Endothelial cell of umbilical vein (primary cell): ENCODE data around the gene UBE2D3. TPM values are rescaled to one million over a fixed set of nuclear protein-coding genes. Genes with fewer than 3 reads are reported as not detected.
A peak's percentile ranks its signal among the peaks of the same experiment; 100 is the strongest.

ENCODE experiments used
- BruUV-seq: library from RNA; stranded (reverse); fragments of 400-500 nt; replicated peaks from 2 replicates; lab custom pipeline; 2021; lab: Mats Ljungman, UMichigan
- CTCF ChIA-PET: fragments of 300-600, 350-600 bp; sonication (Branson Sonifier 250); formaldehyde crosslinking; loops from one replicate; lab custom pipeline; 2021; ENCODE audit warnings: antibody characterized with exemption, inconsistent platforms; lab: Charles Lee
- POLR2A ChIA-PET: fragments of 300-600, 350-600 bp; sonication (Branson Sonifier 250); formaldehyde crosslinking; loops from one replicate; lab custom pipeline; 2021; ENCODE audit warnings: antibody characterized with exemption, inconsistent platforms; lab: Charles Lee
- DNase-seq: peaks from one replicate; pipeline ENCODE4 v3.0.0-alpha.2; 2011; ENCODE audit warnings: low read depth, low spot score
- FAIRE-seq: peaks from 2 replicates; lab custom pipeline; 2011; peaks lifted over from hg19 to GRCh38; lab: Jason Lieb, UNC
- H2AFZ ChIP-seq: 2 replicates; pipeline ENCODE4 v1.6.0; 2012; ENCODE audit warnings: low read depth, low read length, control low read depth, inconsistent platforms
- H3K27ac ChIP-seq: 2 replicates; pipeline ENCODE4 v1.5.1; 2011; ENCODE audit warnings: low read depth, mild to moderate bottlenecking, control low read depth, low read length, moderate library complexity; ENCODE audit not compliant: insufficient read depth
- H3K27me3 ChIP-seq, 2 experiments: 2 replicates each; pipeline versions ENCODE4 v1.6.0 to v1.6.1; 2011; ENCODE audit warnings: low read length in 2 of 2, mixed read lengths in 1 of 2; ENCODE audit not compliant: control insufficient read depth in 2 of 2, insufficient read depth in 2 of 2
- H3K36me3 ChIP-seq, 2 experiments: 2 replicates in 1 of 2; 3 replicates in 1 of 2; pipeline ENCODE4 v1.5.1; 2011; ENCODE audit warnings: low read length in 2 of 2, mild to moderate bottlenecking in 1 of 2, moderate library complexity in 1 of 2; ENCODE audit not compliant: control insufficient read depth in 2 of 2, insufficient read depth in 2 of 2; ENCODE audit errors: extremely low read depth in 1 of 2
- H3K4me1 ChIP-seq: 3 replicates; pipeline ENCODE4 v1.5.1; 2011; ENCODE audit warnings: mild to moderate bottlenecking, low read length; ENCODE audit not compliant: control insufficient read depth, insufficient read depth; ENCODE audit errors: extremely low read depth
- H3K4me2 ChIP-seq: 2 replicates; pipeline ENCODE4 v1.6.1; 2011; ENCODE audit warnings: low read length, control low read depth, mixed read lengths; ENCODE audit not compliant: insufficient read depth
- H3K4me3 ChIP-seq, 3 experiments: fragments of 200-600 bp in 1 of 3; sonication (generic), shearing (Covaris generic) in 1 of 3; replicated peaks in 1 of 3; 2 replicates each; pipeline ENCODE4 v1.5.1; 2011 to 2016; ENCODE audit warnings: control low read depth in 3 of 3, low read length in 3 of 3, mild to moderate bottlenecking in 2 of 3, inconsistent platforms in 1 of 3, low read depth in 1 of 3, moderate library complexity in 1 of 3; ENCODE audit not compliant: insufficient read depth in 1 of 3
- H3K79me2 ChIP-seq: 2 replicates; pipeline ENCODE4 v1.6.0; 2012; ENCODE audit warnings: low read length, inconsistent platforms; ENCODE audit not compliant: control insufficient read depth, insufficient read depth
- H3K9ac ChIP-seq: replicated peaks from 2 replicates; pipeline ENCODE3; 2011; ENCODE audit warnings: low read length, control low read depth; ENCODE audit not compliant: insufficient read depth; ENCODE audit errors: extremely low read depth
- H3K9me1 ChIP-seq: replicated peaks from 3 replicates; pipeline ENCODE4 v1.6.0; 2011; ENCODE audit warnings: mild to moderate bottlenecking, low read length; ENCODE audit not compliant: control insufficient read depth, insufficient read depth; ENCODE audit errors: extremely low read depth
- H3K9me3 ChIP-seq: replicated peaks from 2 replicates; pipeline ENCODE4 v1.5.1; 2012; ENCODE audit warnings: low read length, inconsistent platforms; ENCODE audit not compliant: control insufficient read depth, insufficient read depth
- H4K20me1 ChIP-seq: replicated peaks from 2 replicates; pipeline ENCODE3; 2011; ENCODE audit warnings: mild to moderate bottlenecking, low read length; ENCODE audit not compliant: control insufficient read depth, insufficient read depth; ENCODE audit errors: extremely low read depth
- FOS ChIP-seq: IDR thresholded peaks from 2 replicates; pipeline ENCODE4 v1.6.1; 2011; ENCODE audit warnings: mild to moderate bottlenecking, low read length, moderate library complexity, borderline replicate concordance; ENCODE audit not compliant: insufficient read depth
- GATA2 ChIP-seq: IDR thresholded peaks from 2 replicates; pipeline ENCODE4 v1.7.0; 2011; ENCODE audit warnings: low read depth, mild to moderate bottlenecking, moderate library complexity, mixed read lengths, low read length; ENCODE audit not compliant: insufficient read length, insufficient read depth
- JUN ChIP-seq: IDR thresholded peaks from 2 replicates; pipeline ENCODE4 v1.6.1; 2011; ENCODE audit warnings: borderline replicate concordance, low read depth; ENCODE audit not compliant: insufficient read length, insufficient read depth
- MAX ChIP-seq: IDR thresholded peaks from 2 replicates; pipeline ENCODE4 v1.6.1; 2011; ENCODE audit not compliant: insufficient read depth, insufficient read length
- MYC ChIP-seq: IDR thresholded peaks from one replicate; pipeline ENCODE4 v1.6.1; 2011; ENCODE audit warnings: mild to moderate bottlenecking, low read depth, low read length
- POLR2A ChIP-seq: IDR thresholded peaks from 2 replicates; pipeline ENCODE4 v1.6.1; 2012; ENCODE audit warnings: low read depth, mild to moderate bottlenecking, control low read depth, low read length
- dilution Hi-C: fragments of 300-500 bp; cut with MboI; formaldehyde crosslinking; loops from one replicate; pipeline ENCODE4 v1.15.0; 2019; ENCODE audit warnings: low sequenced_read_pairs; ENCODE audit not compliant: extremely low pct_ligation_motif_present
- intact Hi-C: fragments of 100-400 bp; cut with micrococcal nuclease; formaldehyde crosslinking; loops from one replicate; pipeline ENCODE4 v1.10.0; 2022
- polyA plus RNA-seq, 4 experiments: library from polyadenylated mRNA; depleted of rRNA in 3 of 4; stranded (reverse) in 3 of 4; unstranded in 1 of 4; fragments of >200 nt; gene quantifications; 2 replicates each; pipeline versions ENCODE4 v1.2.1 to v1.2.3, GENCODE V29; 2011 to 2012; ENCODE audit warnings: missing spikeins in 1 of 4
- total RNA-seq: library from RNA; stranded (reverse); gene quantifications from 2 replicates; pipeline ENCODE4 v1.2.3, GENCODE V29; 2021

UBE2D3 gene
- total and polyA plus RNA-seq, 2 donors (not counting 3 experiments of a cell fraction or from before 2014, with no cell fraction given) = 279 to 399 TPM

GRCh38 chr4:102760645-102761295 lies 66.6 kb downstream of the UBE2D3 start, which contains the start of gene MANBA:
MANBA (minus strand) TSS chr4:102760968; CDS start chr4:102760894, 74 bp downstream.
- peaks cover 17% of the 10 kb centered on the region for H3K4me1 ChIP-seq
- intact Hi-C loops = loop anchor here (2.0 to 10.0 kb wide), 4 partner anchors 68 to 326 kb away; partner anchors contain the start of gene CISD2
- no peaks in the 10 kb centered on the region for H3K9me3 ChIP-seq
- peak within 1 kb of the TSS; percentile 87 for H3K4me2 ChIP-seq
- H3K79me2 ChIP-seq = no peaks in the 10 kb centered on the region
- H4K20me1 ChIP-seq = no peaks in the 10 kb centered on the region
- BruUV-seq = no TSS peak
- FAIRE-seq (peak; percentile 61), DNase-seq (peak; percentile 70)
- dilution Hi-C loops = no loop called here
- H3K27ac ChIP-seq = no peak within 1 kb of the TSS
- H3K9me1 ChIP-seq = no peaks in the 10 kb centered on the region
- no peaks in the 10 kb centered on the region for H3K36me3 ChIP-seq
- peak within 1 kb of the TSS; percentile 51 for H3K9ac ChIP-seq
- POLR2A ChIA-PET = interaction anchor here (0.6 to 1.5 kb wide), 3 partner anchors 9 to 67 kb away, joined by 4 read pairs; partner anchors contain the start of gene UBE2D3
- TF ChIP-seq MAX (no peak), POLR2A (peak; percentile 51), MYC (no peak)
- peak within 1 kb of the TSS; percentile 95 for H2AFZ ChIP-seq
- CTCF ChIA-PET = interaction anchor here (0.8 to 2.5 kb wide), 4 partner anchors 13 to 330 kb away, joined by 3 to 15 read pairs (median 3); no protein-coding TSS in a partner anchor
- peaks cover 0 to 2% of the 10 kb centered on the region in 2 experiments for H3K27me3 ChIP-seq
- H3K4me3 ChIP-seq = peak within 1 kb of the TSS; percentile 56 to 65 (median 59)

GRCh38 chr4:102759831-102760644 lies 67.3 kb downstream of the UBE2D3 start:
- Histone ChIP-seq H3K4me2 (peak overlapping the region; percentile 87), H3K9me3 (no peaks in the 10 kb centered on the region), H4K20me1 (no peaks in the 10 kb centered on the region), H3K27ac (no peak overlapping the region), H3K9ac (peak overlapping the region; percentile 51), H3K4me3 (peak overlapping the region; percentile 56 to 65 (median 59)), H3K4me1 (peaks cover 17% of the 10 kb centered on the region), H2AFZ (peak overlapping the region; percentile 95), H3K9me1 (no peaks in the 10 kb centered on the region), H3K27me3 (peaks cover 0 to 2% of the 10 kb centered on the region in 2 experiments), H3K36me3 (no peaks in the 10 kb centered on the region), H3K79me2 (no peaks in the 10 kb centered on the region)
- ChIA-PET POLR2A (interaction anchor here (1.3 to 1.5 kb wide), 2 partner anchors 8 to 68 kb away, joined by 4 read pairs; partner anchors contain the start of gene UBE2D3), CTCF (interaction anchor here (0.8 to 2.5 kb wide), 3 partner anchors 13 to 329 kb away, joined by 3 to 15 read pairs (median 3); no protein-coding TSS in a partner anchor)
- peak; percentile 26 for FAIRE-seq
- no TSS peak for BruUV-seq
- TF ChIP-seq FOS = no peak
- TF ChIP-seq MAX = no peak
- no peak for TF ChIP-seq JUN
- no peak for TF ChIP-seq GATA2
- intact Hi-C loops (loop anchor here (2.0 to 10.0 kb wide), 4 partner anchors 69 to 325 kb away; partner anchors contain the start of gene CISD2), dilution Hi-C loops (no loop called here)
- DNase-seq = no peak
